ENCODE results near the gene ZSWIM3. TPM values are rescaled to one million over a fixed set of nuclear protein-coding genes. Genes with fewer than 3 reads are reported as not detected.

Gene ZSWIM3
- total RNA-seq, 1 donor from 2014 or later: 6.7 TPM

GRCh38 chr20:45832619-45833018, 24.8 kb upstream of the ZSWIM3 start:
- no peak for DNase-seq (ENCODE audit: extremely low read depth, low read depth, low spot score)

- DNase-seq (ENCODE audit: extremely low read depth, low read depth, low spot score): no peak
These were observed 24.2 kb upstream of the ZSWIM3 start, which contains the start of gene SNX21 for GRCh38 chr20:45833030-45833882. TSS of gene SNX21 (plus strand) at chr20:45833799. CDS start at chr20:45833920, 121 bp downstream.

- no peak for DNase-seq (ENCODE audit: extremely low read depth, low read depth, low spot score)
These were observed 23.3 kb upstream of the ZSWIM3 start for GRCh38 chr20:45833883-45834796.

- DNase-seq (ENCODE audit: extremely low read depth, low read depth, low spot score): no peak
These were observed 22.6 kb upstream of the ZSWIM3 start for GRCh38 chr20:45834797-45835161.

- DNase-seq (ENCODE audit: extremely low read depth, low read depth, low spot score): no peak
These were observed 22.1 kb upstream of the ZSWIM3 start for GRCh38 chr20:45835329-45835765.

GRCh38 chr20:45835825-45836224, 21.6 kb upstream of the ZSWIM3 start:
- DNase-seq (ENCODE audit: extremely low read depth, low read depth, low spot score): no peak

- no peak for DNase-seq (ENCODE audit: extremely low read depth, low read depth, low spot score)
These were observed 20.6 kb upstream of the ZSWIM3 start for GRCh38 chr20:45836841-45837240.

GRCh38 chr20:45840700-45841198, 16.7 kb upstream of the ZSWIM3 start:
- DNase-seq (ENCODE audit: extremely low read depth, low read depth, low spot score): no peak

- DNase-seq (ENCODE audit: extremely low read depth, low read depth, low spot score): no peak
These were observed 15.8 kb upstream of the ZSWIM3 start for GRCh38 chr20:45841407-45842129.

GRCh38 chr20:45842169-45842812, 15.1 kb upstream of the ZSWIM3 start:
- DNase-seq (ENCODE audit: extremely low read depth, low read depth, low spot score): no peak

- DNase-seq (ENCODE audit: extremely low read depth, low read depth, low spot score): no peak
These were observed 13.9 kb upstream of the ZSWIM3 start for GRCh38 chr20:45843506-45843905.

- no peak for DNase-seq (ENCODE audit: extremely low read depth, low read depth, low spot score)
These were observed 12.0 kb upstream of the ZSWIM3 start for GRCh38 chr20:45845452-45845851.

GRCh38 chr20:45848421-45848820, 9.0 kb upstream of the ZSWIM3 start:
- no peak for DNase-seq (ENCODE audit: extremely low read depth, low read depth, low spot score)

GRCh38 chr20:45848969-45849582, 8.3 kb upstream of the ZSWIM3 start:
- no peak for DNase-seq (ENCODE audit: extremely low read depth, low read depth, low spot score)

- no peak for DNase-seq (ENCODE audit: extremely low read depth, low read depth, low spot score)
These were observed 7.2 kb upstream of the ZSWIM3 start for GRCh38 chr20:45850238-45850637.

GRCh38 chr20:45850926-45851325, 6.5 kb upstream of the ZSWIM3 start:
- DNase-seq (ENCODE audit: extremely low read depth, low read depth, low spot score): no peak

GRCh38 chr20:45851501-45851900, 5.9 kb upstream of the ZSWIM3 start:
- DNase-seq (ENCODE audit: extremely low read depth, low read depth, low spot score): no peak

- DNase-seq (ENCODE audit: extremely low read depth, low read depth, low spot score): no peak
These were observed 5.1 kb upstream of the ZSWIM3 start for GRCh38 chr20:45852326-45852725.

GRCh38 chr20:45853484-45853883, 3.9 kb upstream of the ZSWIM3 start:
- no peak for DNase-seq (ENCODE audit: extremely low read depth, low read depth, low spot score)

GRCh38 chr20:45857882-45858216, 435 bp downstream of the ZSWIM3 start:
- no peak for DNase-seq (ENCODE audit: extremely low read depth, low read depth, low spot score)

Measured in glomerular endothelial cell (primary cell).